SK-MEL-5 (cell line): ENCODE results near the gene STC2. TPM values are rescaled to one million over a fixed set of nuclear protein-coding genes. Genes with fewer than 3 reads are reported as not detected.

ENCODE experiments used
- DNase-seq: peaks from one replicate; pipeline ENCODE4 v3.0.0-alpha.2; 2016; ENCODE audit warnings: low read depth, low spot score
- in situ Hi-C: cut with HindIII; loops from 2 replicates; pipeline ENCODE4 v1.10.0; 2016; ENCODE audit warnings: low sequenced_read_pairs, high pct_unique_total_duplicates, low pct_unique_long_range_greater_than_20kb
- total RNA-seq: library from RNA; depleted of rRNA; stranded (reverse); fragments of >200 nt; shearing (Covaris generic); gene quantifications from 2 replicates; pipeline ENCODE4 v1.2.3, GENCODE V29; 2014

STC2 gene
- total RNA-seq, 1 experiment from 2014 or later, result 0.13 TPM

GRCh38 chr5:173330338-173331206 is 2.4 kb upstream of the STC2 start:
- in situ Hi-C loops, result no loop called here
- no peak for DNase-seq

DNA sequence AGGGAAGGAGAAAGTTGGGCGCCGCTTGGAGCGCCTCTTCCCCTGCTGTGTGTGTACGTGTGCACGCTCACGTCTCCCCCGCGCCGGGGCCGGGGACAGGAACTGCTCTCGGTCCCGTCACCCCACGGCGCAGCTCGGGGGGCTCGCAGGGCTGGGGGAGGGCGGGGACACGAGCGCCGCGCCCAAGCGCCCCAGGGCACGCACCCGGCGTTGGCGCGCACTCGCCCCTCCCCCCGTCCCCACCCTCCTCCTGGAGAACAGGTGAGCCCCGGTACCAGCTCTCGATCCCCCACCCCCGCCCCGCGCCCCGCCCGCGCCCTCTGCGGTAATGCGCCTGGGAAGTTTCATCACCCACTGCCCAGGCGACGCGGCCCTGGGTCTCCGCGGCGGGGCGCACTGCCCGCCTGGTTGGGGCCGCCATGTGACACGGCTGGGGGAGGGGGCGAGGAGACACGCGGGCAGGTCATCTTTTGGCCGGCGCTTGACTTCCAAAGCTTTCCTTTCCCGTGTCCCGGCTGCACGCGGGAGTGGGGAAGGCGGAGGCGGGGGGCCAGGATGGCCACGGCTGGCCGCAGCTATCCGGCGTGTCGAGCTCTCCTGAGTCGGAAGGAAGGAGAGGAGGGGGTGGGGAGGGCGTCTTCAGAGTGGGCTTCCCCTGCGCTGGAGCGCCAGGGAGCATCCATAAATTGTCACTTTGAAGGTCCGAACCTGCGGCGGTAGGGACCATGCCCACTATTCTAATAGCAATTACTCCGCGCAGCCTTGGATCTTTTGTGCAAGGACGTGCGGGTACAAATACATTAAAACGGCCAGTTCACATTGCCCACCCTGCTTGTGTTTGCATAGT is 1.5 kb upstream of the STC2 start:
- no peak for DNase-seq
- in situ Hi-C loops, result no loop called here

DNA sequence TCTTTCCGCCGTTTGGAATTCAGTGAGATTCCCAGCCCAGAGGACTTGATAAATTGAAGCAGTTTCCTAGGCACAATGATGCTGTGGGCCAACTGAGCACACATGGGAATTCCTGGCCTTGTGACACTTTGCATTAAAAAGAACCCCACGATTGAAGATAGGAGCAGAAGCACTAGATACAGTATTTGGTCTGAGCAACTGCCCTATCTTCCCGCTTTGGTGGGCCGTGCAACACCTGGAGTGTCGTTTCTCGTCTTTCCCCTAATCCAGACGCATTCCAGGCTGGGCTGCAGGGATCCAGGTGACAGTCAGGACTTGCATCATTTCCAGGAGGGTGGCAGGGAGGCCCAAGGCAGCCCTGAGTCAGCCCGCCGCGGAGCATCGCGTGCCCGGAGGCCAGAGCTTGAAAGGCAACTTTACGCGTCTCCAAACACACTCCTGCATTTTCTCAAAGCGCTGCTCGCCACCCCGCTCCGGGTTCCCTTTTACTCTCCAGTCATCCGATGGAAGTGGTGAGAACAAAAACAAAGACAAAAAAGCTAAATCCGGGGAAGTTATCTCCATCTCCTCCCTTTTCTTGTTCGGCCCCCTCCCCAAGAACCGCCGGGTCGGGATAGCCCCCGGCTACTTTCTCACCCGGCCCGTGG is 753 bp upstream of the STC2 start:
- DNase-seq, result no peak
- in situ Hi-C loops, result no loop called here

DNA sequence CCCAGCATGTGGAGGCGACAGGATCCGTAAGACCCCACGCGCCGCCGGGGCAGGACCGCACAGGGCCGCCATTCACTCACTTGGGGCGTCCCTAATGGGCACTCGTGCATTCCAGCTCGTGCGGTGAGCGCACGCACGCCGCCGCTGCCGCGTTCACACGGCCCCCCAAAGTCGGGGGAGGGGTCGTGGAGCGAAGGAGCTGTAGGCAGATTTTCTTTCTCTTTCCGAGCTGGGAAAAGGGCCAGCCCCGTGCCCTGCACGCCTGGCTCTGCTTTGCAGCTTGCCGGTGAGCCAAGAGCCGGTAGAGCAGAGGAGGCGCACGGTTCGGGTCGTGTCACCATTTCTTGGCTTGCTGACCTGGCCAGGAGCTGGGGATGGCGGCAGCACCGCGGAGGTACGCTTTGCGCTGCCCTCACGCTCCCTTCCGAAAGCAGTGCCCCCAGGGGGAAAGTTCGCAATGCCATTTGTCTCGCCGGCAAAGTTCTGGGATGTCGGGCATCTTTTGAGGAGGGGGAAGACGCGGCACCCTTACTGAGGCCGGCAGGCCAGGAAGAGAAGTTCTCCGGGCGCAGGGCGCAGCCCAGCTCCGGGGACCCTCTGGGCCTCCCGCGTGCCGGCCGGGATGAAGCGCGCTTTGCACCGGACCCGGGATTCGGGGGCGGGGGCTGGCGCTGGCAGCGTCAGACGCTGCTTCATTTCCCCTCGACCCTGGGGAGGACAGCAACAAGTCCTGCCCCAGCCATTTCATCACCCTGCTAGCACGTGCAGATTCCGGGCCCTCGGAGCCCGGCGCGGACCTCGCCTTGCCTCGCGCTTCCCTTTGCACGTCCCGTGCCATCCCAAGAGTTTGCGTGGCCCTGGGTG is 898 bp downstream of the STC2 start:
- in situ Hi-C loops, result no loop called here
- DNase-seq, result no peak

- in situ Hi-C loops, result no loop called here
These were observed 1.7 kb downstream of the STC2 start for GRCh38 chr5:173326501-173326960.

GRCh38 chr5:173325091-173325698 is 3.0 kb downstream of the STC2 start:
- in situ Hi-C loops, result no loop called here
- no peak for DNase-seq

More at GRCh38 chr5:173326501-173326960, 1.7 kb downstream of the STC2 start:
- DNase-seq, result no peak

GRCh38 chr5:173324115-173325001 is 3.9 kb downstream of the STC2 start:
- no peak for DNase-seq
- in situ Hi-C loops, result no loop called here

- in situ Hi-C loops, result no loop called here
- DNase-seq, result no peak
These were observed 4.5 kb downstream of the STC2 start for GRCh38 chr5:173323799-173324114.

DNA sequence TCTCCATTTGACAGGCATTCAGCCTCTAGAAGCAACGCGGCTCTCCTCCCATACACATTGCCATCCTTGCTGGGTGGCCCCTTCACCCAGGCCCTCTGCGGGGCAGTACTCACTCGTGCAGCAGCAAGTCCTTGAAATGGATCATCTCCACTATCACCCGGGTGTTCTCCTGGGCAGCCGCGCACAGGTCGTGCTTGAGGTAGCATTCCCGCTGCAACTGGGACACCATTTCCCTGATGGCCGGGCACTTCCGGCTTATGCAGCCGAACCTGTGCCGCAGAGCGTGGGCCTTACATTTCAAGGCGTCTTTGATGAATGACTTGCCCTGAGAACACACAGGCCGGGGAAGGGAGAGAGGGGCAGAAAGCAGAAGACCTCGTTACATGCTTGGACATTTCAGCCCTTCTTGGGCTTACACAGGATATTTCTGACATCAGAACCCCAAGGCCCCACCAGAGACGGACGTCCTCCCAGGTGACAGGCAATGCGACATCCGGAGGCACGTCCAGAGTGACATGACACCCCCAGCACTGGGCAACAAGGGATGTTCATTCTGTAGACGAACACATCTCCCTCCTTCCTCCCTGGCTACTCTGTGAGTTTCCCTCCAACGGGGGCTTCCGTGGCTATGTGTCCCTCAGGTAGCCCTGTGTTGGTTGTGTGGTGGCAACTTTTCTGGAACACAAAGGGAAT is 5.0 kb downstream of the STC2 start:
- in situ Hi-C loops, result no loop called here
- no peak for DNase-seq

DNA sequence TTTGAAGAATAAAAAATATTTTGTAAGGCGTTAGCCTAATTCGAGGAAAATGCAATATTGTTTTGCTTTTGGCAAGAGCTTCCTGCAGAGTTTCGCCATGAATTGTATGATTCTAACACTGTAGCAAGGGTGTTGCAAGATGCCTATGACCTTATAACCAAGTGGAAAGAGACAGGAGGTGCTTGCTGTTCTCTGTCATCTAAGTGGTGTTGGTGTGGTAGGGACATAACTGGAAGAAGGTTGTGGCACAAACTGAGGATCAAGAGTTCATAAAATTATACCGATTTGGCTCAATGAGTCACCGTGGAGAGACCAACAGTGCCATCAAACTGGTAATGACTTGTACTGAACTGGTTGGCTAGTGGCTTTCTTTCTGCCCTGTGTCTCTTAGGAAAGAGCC is 6.3 kb downstream of the STC2 start:
- in situ Hi-C loops, result no loop called here
- no peak for DNase-seq

- in situ Hi-C loops, result no loop called here
- no peak for DNase-seq
These were observed 8.0 kb downstream of the STC2 start for GRCh38 chr5:173320259-173320658.

DNA sequence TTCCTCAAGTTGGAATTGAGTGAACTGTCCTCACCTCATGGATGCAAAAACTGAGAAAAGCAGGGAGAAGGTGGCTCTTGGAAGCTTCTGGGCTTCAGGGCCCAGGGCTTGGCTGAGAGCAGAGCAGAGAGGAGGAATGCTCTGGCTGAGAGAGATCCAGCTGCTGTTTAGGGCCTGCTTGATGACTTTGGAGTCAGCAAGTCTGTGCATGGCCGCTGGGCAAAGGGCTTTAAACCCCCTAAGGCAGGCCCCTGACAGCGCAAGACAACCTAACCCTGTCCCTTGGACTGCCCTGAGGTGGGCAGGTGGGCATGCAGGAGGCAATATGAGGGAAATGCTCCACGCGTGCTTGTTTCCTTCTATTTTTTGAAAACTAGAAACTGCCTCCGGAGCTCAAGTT is 8.6 kb downstream of the STC2 start:
- in situ Hi-C loops, result no loop called here
- DNase-seq, result no peak

DNA sequence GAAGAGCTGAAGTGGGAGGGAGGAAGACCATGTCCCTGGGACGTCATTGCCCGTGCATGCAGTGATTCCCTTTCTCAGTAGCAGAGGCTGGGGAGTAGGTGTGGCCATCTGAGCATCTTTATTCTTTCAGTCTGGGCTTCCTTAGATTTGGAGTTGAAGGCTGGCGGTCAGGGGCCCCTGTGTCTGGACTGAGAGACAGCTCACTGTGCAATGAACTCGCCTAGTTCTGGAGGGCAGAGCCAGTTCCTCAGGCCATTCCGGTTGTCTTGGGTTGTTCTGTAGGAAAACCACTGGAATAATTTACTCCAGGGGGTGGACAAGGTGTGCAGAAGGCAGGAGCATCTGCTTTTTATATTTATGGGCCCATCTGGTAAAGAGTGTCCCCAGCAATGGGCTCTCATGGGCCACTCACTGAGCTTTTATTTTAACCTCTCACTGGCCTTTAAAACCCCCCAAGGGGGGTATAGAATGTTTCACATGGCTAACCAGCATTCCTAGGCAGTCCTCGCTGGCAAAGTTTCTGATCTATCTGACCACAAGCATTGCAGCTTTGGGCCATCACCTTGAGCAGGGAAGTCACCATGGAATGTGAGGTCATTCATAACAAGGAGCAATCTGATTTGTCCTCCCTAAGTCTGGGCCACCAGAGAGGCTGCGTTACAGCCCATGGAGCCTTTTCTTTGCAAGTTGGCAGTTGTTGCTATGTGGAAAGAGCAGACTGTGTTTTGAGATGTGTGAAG is 9.2 kb downstream of the STC2 start:
- in situ Hi-C loops, result no loop called here
- no peak for DNase-seq

- DNase-seq, result no peak
- in situ Hi-C loops, result no loop called here
These were observed 9.9 kb downstream of the STC2 start for GRCh38 chr5:173318330-173318729.

GRCh38 chr5:173317852-173318251 is 10.4 kb downstream of the STC2 start:
- in situ Hi-C loops, result no loop called here
- no peak for DNase-seq
